Endothelial cell of umbilical vein (primary cell): ENCODE data around the gene DMRT1. TPM values are rescaled to one million over a fixed set of nuclear protein-coding genes. Genes with fewer than 3 reads are reported as not detected.
A peak's percentile ranks its signal among the peaks of the same experiment; 100 is the strongest.

ENCODE experiments used
- BruUV-seq: library from RNA; stranded (reverse); fragments of 400-500 nt; replicated peaks from 2 replicates; lab custom pipeline; 2021; lab: Mats Ljungman, UMichigan
- CTCF ChIA-PET: fragments of 300-600, 350-600 bp; sonication (Branson Sonifier 250); formaldehyde crosslinking; loops from one replicate; lab custom pipeline; 2021; ENCODE audit warnings: antibody characterized with exemption, inconsistent platforms; lab: Charles Lee
- POLR2A ChIA-PET: fragments of 300-600, 350-600 bp; sonication (Branson Sonifier 250); formaldehyde crosslinking; loops from one replicate; lab custom pipeline; 2021; ENCODE audit warnings: antibody characterized with exemption, inconsistent platforms; lab: Charles Lee
- DNase-seq: peaks from one replicate; pipeline ENCODE4 v3.0.0-alpha.2; 2011; ENCODE audit warnings: low read depth, low spot score
- FAIRE-seq: peaks from 2 replicates; lab custom pipeline; 2011; peaks lifted over from hg19 to GRCh38; lab: Jason Lieb, UNC
- H2AFZ ChIP-seq: 2 replicates; pipeline ENCODE4 v1.6.0; 2012; ENCODE audit warnings: low read depth, low read length, control low read depth, inconsistent platforms
- H3K27ac ChIP-seq: 2 replicates; pipeline ENCODE4 v1.5.1; 2011; ENCODE audit warnings: low read depth, mild to moderate bottlenecking, control low read depth, low read length, moderate library complexity; ENCODE audit not compliant: insufficient read depth
- H3K27me3 ChIP-seq, 2 experiments: 2 replicates each; pipeline versions ENCODE4 v1.6.0 to v1.6.1; 2011; ENCODE audit warnings: low read length in 2 of 2, mixed read lengths in 1 of 2; ENCODE audit not compliant: control insufficient read depth in 2 of 2, insufficient read depth in 2 of 2
- H3K36me3 ChIP-seq, 2 experiments: 2 replicates in 1 of 2; 3 replicates in 1 of 2; pipeline ENCODE4 v1.5.1; 2011; ENCODE audit warnings: low read length in 2 of 2, mild to moderate bottlenecking in 1 of 2, moderate library complexity in 1 of 2; ENCODE audit not compliant: control insufficient read depth in 2 of 2, insufficient read depth in 2 of 2; ENCODE audit errors: extremely low read depth in 1 of 2
- H3K4me1 ChIP-seq: 3 replicates; pipeline ENCODE4 v1.5.1; 2011; ENCODE audit warnings: mild to moderate bottlenecking, low read length; ENCODE audit not compliant: control insufficient read depth, insufficient read depth; ENCODE audit errors: extremely low read depth
- H3K4me2 ChIP-seq: 2 replicates; pipeline ENCODE4 v1.6.1; 2011; ENCODE audit warnings: low read length, control low read depth, mixed read lengths; ENCODE audit not compliant: insufficient read depth
- H3K4me3 ChIP-seq, 3 experiments: fragments of 200-600 bp in 1 of 3; sonication (generic), shearing (Covaris generic) in 1 of 3; replicated peaks in 1 of 3; 2 replicates each; pipeline ENCODE4 v1.5.1; 2011 to 2016; ENCODE audit warnings: control low read depth in 3 of 3, low read length in 3 of 3, mild to moderate bottlenecking in 2 of 3, inconsistent platforms in 1 of 3, low read depth in 1 of 3, moderate library complexity in 1 of 3; ENCODE audit not compliant: insufficient read depth in 1 of 3
- H3K79me2 ChIP-seq: 2 replicates; pipeline ENCODE4 v1.6.0; 2012; ENCODE audit warnings: low read length, inconsistent platforms; ENCODE audit not compliant: control insufficient read depth, insufficient read depth
- H3K9ac ChIP-seq: replicated peaks from 2 replicates; pipeline ENCODE3; 2011; ENCODE audit warnings: low read length, control low read depth; ENCODE audit not compliant: insufficient read depth; ENCODE audit errors: extremely low read depth
- H3K9me1 ChIP-seq: replicated peaks from 3 replicates; pipeline ENCODE4 v1.6.0; 2011; ENCODE audit warnings: mild to moderate bottlenecking, low read length; ENCODE audit not compliant: control insufficient read depth, insufficient read depth; ENCODE audit errors: extremely low read depth
- H3K9me3 ChIP-seq: replicated peaks from 2 replicates; pipeline ENCODE4 v1.5.1; 2012; ENCODE audit warnings: low read length, inconsistent platforms; ENCODE audit not compliant: control insufficient read depth, insufficient read depth
- H4K20me1 ChIP-seq: replicated peaks from 2 replicates; pipeline ENCODE3; 2011; ENCODE audit warnings: mild to moderate bottlenecking, low read length; ENCODE audit not compliant: control insufficient read depth, insufficient read depth; ENCODE audit errors: extremely low read depth
- EZH2 ChIP-seq: IDR thresholded peaks from 2 replicates; pipeline ENCODE4 v1.6.1; 2012; ENCODE audit warnings: borderline replicate concordance, low read depth, mild to moderate bottlenecking, moderate library complexity, low read length, inconsistent platforms; ENCODE audit not compliant: severe bottlenecking
- FOS ChIP-seq: IDR thresholded peaks from 2 replicates; pipeline ENCODE4 v1.6.1; 2011; ENCODE audit warnings: mild to moderate bottlenecking, low read length, moderate library complexity, borderline replicate concordance; ENCODE audit not compliant: insufficient read depth
- dilution Hi-C: fragments of 300-500 bp; cut with MboI; formaldehyde crosslinking; loops from one replicate; pipeline ENCODE4 v1.15.0; 2019; ENCODE audit warnings: low sequenced_read_pairs; ENCODE audit not compliant: extremely low pct_ligation_motif_present
- intact Hi-C: fragments of 100-400 bp; cut with micrococcal nuclease; formaldehyde crosslinking; loops from one replicate; pipeline ENCODE4 v1.10.0; 2022
- polyA plus RNA-seq, 4 experiments: library from polyadenylated mRNA; depleted of rRNA in 3 of 4; stranded (reverse) in 3 of 4; unstranded in 1 of 4; fragments of >200 nt; gene quantifications; 2 replicates each; pipeline versions ENCODE4 v1.2.1 to v1.2.3, GENCODE V29; 2011 to 2012; ENCODE audit warnings: missing spikeins in 1 of 4
- total RNA-seq: library from RNA; stranded (reverse); gene quantifications from 2 replicates; pipeline ENCODE4 v1.2.3, GENCODE V29; 2021
- TF ChIP-seq, protein P1 (sequence below): IDR thresholded peaks from 2 replicates; pipeline ENCODE4 v1.6.1; 2011; ENCODE audit not compliant: insufficient read depth, insufficient read length

Gene DMRT1
- total and polyA plus RNA-seq, 2 donors (not counting 3 experiments of a cell fraction or from before 2014, with no cell fraction given), result 0.08 to 0.20 TPM

DNA sequence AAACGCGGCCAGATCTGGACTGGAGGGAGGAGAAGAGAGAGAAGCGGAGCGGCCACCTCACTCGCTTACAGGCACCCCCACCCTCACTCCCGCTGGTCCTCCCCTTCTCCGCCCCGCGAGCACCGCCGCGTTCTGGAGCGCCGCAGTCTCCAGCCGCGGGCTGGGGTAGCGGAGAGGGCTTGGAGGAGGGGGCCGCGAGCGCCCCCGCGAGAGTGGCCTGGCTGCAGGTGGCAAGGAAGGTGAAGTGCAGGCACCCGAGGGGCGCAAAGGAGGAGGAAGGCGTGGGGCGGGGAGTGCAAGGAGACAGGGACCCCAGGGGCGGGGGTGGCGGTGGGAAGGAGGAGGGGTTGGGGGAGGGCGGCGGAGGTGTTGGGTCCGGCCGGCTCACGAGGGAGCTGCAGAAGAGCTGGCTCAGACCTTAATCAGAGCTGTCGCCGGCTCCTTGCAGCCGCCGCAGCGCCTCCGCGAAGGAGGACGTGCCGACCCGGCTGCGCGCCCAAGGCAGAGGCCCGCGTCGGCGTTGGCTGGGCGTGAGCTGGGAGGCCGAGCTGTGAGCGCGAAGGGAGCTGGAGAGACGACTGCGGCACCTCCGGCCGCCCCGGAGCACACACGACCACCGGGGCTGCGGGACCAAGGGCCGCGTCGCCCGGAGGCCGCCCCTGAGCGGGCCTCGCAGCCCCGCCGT lies 134.9 kb downstream of the DMRT1 start, which contains the start of gene DMRT3:
Gene DMRT3 (plus strand): TSS at position 398 of the 685 bp plus-strand sequence. CDS start 347 bp downstream, outside the sequence.
- no peak within 1 kb of the TSS for H3K4me3 ChIP-seq
- ChIA-PET CTCF (interaction anchor here (2.3 kb wide), 1 partner anchor 48 kb away, joined by 5 read pairs; no protein-coding TSS in a partner anchor), POLR2A (no interaction called here)
- H3K27ac ChIP-seq, result no peak within 1 kb of the TSS
- H3K79me2 ChIP-seq, result no peaks in the 10 kb centered on the region
- H2AFZ ChIP-seq, result no peak within 1 kb of the TSS
- intact Hi-C loops (no loop called here), dilution Hi-C loops (no loop called here)
- H3K27me3 ChIP-seq, result peaks cover 81 to 97% of the 10 kb centered on the region in 2 experiments
- no peaks in the 10 kb centered on the region for H4K20me1 ChIP-seq
- FAIRE-seq (no peak), DNase-seq (no peak)
- TF ChIP-seq EZH2, result peak; percentile 85
- no peak for TF ChIP-seq FOS
- TF ChIP-seq, protein P1, sequence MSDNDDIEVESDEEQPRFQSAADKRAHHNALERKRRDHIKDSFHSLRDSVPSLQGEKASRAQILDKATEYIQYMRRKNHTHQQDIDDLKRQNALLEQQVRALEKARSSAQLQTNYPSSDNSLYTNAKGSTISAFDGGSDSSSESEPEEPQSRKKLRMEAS, result no peak
- H3K4me1 ChIP-seq, result no peaks in the 10 kb centered on the region
- H3K9me1 ChIP-seq, result no peaks in the 10 kb centered on the region
- no peaks in the 10 kb centered on the region for H3K9me3 ChIP-seq
- no peak within 1 kb of the TSS for H3K4me2 ChIP-seq
- no peak within 1 kb of the TSS for H3K9ac ChIP-seq
- BruUV-seq, result no TSS peak
- H3K36me3 ChIP-seq, result no peaks in the 10 kb centered on the region

DNA sequence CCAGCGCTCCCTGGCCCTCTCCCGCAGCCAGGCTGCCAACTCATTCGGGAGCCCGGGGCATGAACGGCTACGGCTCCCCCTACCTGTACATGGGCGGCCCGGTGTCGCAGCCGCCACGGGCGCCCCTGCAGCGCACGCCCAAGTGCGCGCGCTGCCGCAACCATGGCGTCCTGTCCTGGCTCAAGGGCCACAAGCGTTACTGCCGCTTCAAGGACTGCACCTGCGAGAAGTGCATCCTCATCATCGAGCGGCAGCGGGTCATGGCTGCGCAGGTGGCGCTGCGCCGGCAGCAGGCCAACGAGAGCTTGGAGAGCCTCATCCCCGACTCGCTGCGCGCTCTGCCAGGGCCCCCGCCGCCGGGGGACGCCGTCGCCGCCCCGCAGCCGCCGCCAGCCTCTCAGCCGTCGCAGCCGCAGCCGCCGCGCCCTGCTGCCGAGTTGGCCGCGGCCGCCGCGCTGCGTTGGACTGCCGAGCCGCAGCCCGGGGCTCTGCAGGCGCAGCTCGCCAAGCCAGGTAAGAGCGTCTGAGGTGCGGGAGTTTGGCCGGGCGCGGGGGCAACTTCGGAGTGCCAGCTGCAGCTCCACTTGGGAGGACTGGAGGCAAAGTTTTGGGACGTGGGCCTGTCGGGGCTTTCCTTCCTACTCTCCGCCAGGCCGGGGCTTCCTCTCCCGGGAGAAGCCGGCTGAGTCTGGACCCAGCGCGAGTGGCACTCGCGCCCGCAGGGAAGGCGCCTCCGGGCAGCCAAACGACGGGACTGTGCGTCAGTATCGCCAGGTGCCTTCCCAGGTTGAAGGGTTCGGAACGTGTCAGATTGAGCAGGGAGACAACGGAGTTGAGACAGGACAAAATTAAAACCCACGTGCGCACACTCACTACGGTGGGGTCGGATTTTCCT lies 135.7 kb downstream of the DMRT1 start:
- Histone ChIP-seq H3K9me3 (no peaks in the 10 kb centered on the region), H4K20me1 (no peaks in the 10 kb centered on the region), H3K9ac (no peak overlapping the region), H3K4me2 (no peak overlapping the region), H3K4me1 (no peaks in the 10 kb centered on the region), H3K9me1 (no peaks in the 10 kb centered on the region), H2AFZ (no peak overlapping the region), H3K4me3 (no peak overlapping the region), H3K36me3 (no peaks in the 10 kb centered on the region), H3K79me2 (no peaks in the 10 kb centered on the region), H3K27me3 (peaks cover 85 to 96% of the 10 kb centered on the region in 2 experiments), H3K27ac (no peak overlapping the region)
- DNase-seq, result no peak
- CTCF ChIA-PET, result interaction anchor here (2.3 kb wide), 1 partner anchor 49 kb away, joined by 5 read pairs; no protein-coding TSS in a partner anchor
- BruUV-seq, result no TSS peak
- TF ChIP-seq FOS (no peak), EZH2 (peak; percentile 58)
- dilution Hi-C loops, result no loop called here
- no peak for FAIRE-seq
- POLR2A ChIA-PET, result no interaction called here
- intact Hi-C loops, result no loop called here
